Coronary artery (tissue), 2 donors: ENCODE measurements around the gene LTBP3.

ENCODE experiments used
- DNase-seq: peaks from one replicate; pipeline ENCODE4 v3.0.0-alpha.2; 2017; ENCODE audit warnings: low spot score
- H3K27ac ChIP-seq, 2 donors: fragments of 200-600 bp; sonication (generic); one replicate each; pipeline ENCODE4 v1.5.1; 2016 to 2019
- H3K4me3 ChIP-seq: fragments of 200-600 bp; sonication (generic); 2 replicates; pipeline ENCODE4 v1.5.1; 2016; ENCODE audit warnings: mild to moderate bottlenecking, moderate library complexity
- CTCF ChIP-seq: fragments of 200-600 bp; sonication (generic); IDR thresholded peaks from one replicate; pipeline ENCODE4 v1.5.1; 2019; ENCODE audit warnings: antibody characterized with exemption

Gene LTBP3

DNA sequence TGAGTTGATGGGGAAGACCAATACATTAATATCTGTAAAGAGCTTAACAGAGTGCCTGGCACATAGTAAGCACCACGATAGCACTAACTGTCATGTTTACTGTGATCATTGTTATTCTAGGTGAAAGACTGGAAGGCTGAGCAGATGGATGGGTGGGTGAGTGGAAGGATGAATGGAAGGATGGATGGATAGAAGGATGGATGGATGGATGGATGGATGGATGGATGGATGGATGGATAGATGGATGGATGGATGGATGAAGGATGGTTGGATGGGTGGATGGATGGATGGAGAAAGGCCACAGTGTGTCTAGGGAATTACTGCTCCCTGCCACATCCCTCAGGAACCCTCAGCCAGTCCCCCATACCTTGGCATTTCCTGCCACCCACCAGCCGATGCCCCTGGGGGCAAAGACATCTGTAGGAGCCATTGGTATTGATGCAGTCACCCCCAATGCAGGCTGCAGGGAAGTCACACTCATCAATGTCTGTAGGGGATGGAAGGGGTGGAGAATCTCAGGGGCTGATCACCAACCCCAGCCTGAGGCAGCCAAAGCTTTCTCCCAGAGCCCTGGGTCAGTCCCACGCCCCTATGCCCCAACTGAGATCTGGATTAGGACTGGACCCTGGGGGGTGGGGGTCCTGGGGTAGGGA, 15.3 kb downstream of the LTBP3 start:
- H3K4me3 ChIP-seq = no peak overlapping the region
- TF ChIP-seq CTCF = no peak
- DNase-seq = no peak
- peak overlapping the region in 1 of 2 donors; percentile 10 for H3K27ac ChIP-seq

DNA sequence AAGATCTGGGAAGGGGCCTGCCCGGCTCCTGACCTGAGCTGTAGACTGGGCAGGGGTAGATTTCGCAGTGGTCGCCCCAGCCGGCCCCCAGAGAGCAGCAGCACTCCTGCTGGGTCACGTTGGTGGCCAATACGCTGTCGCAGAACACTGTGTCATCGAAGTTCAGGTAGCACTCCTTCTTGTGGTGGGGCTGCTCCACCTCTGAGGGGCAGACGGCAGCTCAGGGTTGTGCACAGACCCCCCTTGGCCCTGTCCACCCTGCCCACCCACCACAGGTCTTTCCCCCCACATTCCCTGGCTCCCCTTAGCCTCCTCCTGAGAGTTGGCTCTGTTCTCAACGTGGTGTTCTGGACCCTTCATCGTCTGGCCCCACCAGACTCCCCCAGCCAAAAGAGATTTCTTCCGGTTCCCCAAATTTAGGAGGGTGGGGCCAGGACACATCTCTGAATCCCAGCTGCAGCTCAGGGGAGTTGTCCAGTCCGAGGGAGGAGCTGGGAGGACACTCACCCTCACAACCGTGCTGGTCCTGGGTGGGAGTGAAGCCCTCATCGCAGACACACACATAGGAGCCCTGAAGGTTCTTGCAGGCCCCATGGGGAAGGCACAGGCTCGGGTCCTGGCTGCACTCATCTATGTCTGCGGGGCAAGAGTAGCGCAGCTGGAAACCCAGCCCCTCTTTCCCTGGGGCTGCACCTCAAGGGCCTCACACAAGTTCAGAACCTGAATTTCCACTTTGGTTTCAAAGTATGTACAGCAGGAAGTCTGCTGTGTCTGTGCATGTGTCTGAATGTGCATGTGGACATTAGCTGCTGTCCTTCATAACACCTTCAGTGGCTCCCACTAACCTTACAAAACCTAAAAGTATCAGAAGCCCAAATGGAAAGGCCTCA, 16.8 kb downstream of the LTBP3 start:
- Histone ChIP-seq H3K27ac (peak overlapping the region; percentile 64 to 93), H3K4me3 (peak overlapping the region; percentile 80)
- DNase-seq = peak; percentile 74
- TF ChIP-seq CTCF = peak; percentile 11

DNA sequence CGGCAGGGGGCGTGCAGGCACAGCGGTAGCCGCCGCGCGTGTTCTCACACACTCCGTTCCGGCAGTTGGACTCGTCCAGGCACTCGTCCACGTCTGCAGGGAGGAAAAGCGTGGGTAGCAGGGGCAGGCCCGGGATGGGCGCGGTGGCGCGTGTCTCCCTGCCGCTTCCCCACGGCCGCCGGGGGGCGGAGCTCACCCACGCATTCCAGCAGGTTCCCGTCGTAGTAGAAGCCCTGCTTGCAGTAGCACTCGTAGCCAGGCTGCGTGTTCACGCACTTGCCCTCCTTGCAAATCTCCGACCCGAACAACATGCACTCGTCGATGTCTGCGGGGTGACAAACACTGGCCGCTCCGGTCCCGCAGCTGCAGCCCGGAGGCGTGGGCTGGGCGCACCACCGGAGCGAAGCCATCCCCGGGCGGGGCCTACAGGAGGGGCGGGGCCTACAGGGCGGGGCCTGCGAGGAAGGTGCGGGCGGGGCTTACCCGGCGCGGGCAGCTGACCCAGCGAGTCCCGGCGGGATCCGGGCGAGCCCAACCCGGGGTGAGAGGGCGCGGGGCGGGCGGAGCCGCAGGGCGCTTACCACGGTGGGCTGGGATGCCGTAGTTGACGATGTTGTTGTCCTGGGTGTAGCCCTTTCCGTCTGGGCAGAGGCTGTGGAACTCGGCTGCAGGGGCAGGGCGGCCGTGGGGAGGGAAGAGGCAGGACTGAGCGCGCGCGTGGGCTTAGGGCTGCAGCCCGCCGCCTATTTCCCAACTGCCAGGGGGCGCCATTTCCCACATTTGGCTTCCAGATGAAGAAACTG, 17.7 kb downstream of the LTBP3 start:
- Histone ChIP-seq H3K4me3 (peak overlapping the region; percentile 80), H3K27ac (peak overlapping the region; percentile 64 to 93)
- TF ChIP-seq CTCF = peak; percentile 82
- DNase-seq = peak; percentile 96

DNA sequence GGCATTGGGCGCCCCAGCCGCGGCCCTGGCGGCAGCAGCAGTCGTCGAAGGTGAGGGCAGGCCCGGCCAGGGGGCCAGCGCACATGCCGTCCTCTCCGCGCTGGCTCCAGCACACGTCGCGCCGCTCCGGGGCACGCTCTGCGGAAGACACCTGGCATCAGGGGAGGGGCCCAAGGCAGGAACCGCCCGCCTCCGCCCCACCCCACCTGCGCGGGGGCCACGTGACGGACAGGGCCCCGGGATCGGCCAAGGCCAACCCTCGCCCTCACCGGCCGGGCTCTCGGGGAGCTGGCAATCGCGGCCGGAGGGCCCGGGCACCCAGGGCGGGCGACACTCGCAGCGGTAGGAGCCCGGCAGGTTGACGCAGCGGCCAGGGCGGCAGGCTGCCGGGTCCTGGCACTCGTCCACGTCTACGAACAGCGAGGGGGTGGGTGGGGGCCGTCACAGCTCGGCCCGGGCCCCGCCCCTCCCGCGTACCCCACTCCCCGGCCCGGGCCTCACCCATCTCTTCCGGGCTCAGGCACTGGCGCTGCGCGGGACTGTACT, 18.3 kb downstream of the LTBP3 start:
- peak overlapping the region; percentile 80 for H3K4me3 ChIP-seq
- TF ChIP-seq CTCF = peak; percentile 44
- H3K27ac ChIP-seq = peak overlapping the region; percentile 64 to 93
- no peak for DNase-seq

DNA sequence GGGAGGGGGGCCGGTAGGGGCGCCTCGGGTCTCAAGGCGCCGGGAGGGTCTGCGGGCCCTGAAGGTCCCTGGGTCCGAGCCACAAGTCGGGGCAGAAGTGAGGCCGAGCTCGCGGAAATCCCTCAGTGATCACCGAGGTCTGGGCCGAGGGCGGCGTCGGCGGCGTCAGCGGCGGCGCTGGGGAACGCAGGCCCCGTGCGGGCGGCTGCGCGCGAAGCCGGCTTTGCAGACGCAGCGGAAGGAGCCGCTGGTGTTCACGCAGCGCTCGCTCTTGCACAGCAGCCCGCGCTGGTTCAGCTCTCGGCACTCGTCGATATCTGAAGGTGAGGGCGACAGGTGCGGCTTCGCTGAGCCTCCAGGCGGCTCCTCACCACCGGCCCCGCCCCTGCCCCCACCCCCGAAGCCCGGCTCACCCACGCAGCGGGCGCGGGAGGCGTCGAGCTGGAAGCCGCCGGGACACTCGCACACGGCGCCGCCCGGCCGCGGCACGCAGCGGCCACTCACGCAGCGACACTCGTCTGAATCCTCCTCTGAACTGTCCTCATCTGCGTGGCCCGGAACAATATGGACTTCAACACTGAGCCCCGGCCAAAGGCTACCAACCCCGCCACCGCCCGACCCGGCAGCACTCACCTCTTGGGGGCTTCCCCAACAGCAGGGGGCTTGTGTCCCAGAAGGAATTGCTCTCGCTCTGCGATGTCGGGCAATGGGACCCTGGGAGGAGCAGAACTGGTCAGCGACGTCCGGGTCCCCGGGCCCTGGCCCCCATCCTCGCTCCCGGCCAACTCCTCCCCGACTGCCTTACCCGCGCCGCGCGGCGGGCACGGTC, 19.0 kb downstream of the LTBP3 start:
- peak; percentile 78 for DNase-seq
- Histone ChIP-seq H3K27ac (peak overlapping the region; percentile 64 to 93), H3K4me3 (peak overlapping the region; percentile 80)
- TF ChIP-seq CTCF = no peak
